ENCODE data around the gene PIGU.

Gene PIGU

DNA sequence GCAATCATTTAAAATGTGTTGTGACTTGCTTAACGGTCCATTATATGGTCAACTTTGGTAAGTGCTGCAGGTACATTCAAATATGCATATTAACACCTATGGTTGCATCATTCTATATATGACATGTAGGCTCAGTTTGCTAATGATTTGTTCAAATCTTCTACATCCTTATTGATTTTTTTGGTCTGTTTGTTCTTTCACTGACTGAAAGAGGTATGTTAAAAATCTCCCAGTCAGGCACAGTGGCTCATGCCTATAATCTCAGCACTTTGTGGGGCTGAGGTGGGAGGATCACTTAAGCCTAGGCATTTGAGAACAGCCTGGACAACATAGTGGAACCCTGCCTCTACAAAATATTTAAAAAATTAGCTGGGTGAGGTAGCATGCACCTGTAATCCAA is 29.2 kb downstream of the PIGU start:
- Histone ChIP-seq H3K9me3 (ENCODE audit: low read length) (no peaks in the 10 kb centered on the region), H3K27ac (ENCODE audit: low read depth, low read length) (no peak overlapping the region), H3K36me3 (ENCODE audit: insufficient read depth, low read length) (no peaks in the 10 kb centered on the region), H3K4me3 (ENCODE audit: low read depth in 1 of 2, low read length in 2 of 2) (no peak overlapping the region), H3K27me3 (ENCODE audit: control insufficient read depth in 1 of 2, insufficient read depth in 2 of 2, low read length in 2 of 2) (no peaks in the 10 kb centered on the region), H3K9ac (ENCODE audit: low read length) (no peak overlapping the region), H3K4me1 (ENCODE audit: insufficient read depth, low read length) (no peaks in the 10 kb centered on the region)

DNA sequence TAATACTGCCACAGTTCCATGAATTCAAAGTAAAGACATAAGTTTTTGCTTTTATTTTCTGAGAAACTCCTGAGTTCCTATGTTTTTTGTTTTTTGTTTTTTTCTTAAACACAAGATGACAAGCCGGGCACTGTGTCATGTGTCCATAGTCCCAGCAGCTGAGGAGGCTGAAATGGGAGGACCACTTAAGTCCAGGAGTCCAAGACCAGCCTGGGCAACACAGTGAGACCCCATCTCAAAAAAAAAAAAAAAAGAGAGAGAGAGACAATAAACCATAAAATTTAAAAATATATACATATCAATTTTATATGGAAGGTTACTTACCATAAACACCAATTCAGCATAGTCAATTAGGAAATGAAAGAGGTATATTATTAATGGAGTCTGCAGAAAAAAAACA is 31.9 kb downstream of the PIGU start:
- Histone ChIP-seq H3K9me3 (ENCODE audit: low read length) (no peaks in the 10 kb centered on the region), H3K4me3 (ENCODE audit: low read depth in 1 of 2, low read length in 2 of 2) (no peak overlapping the region), H3K27me3 (ENCODE audit: control insufficient read depth in 1 of 2, insufficient read depth in 2 of 2, low read length in 2 of 2) (no peaks in the 10 kb centered on the region), H3K36me3 (ENCODE audit: insufficient read depth, low read length) (no peaks in the 10 kb centered on the region), H3K4me1 (ENCODE audit: insufficient read depth, low read length) (no peaks in the 10 kb centered on the region), H3K27ac (ENCODE audit: low read depth, low read length) (no peak overlapping the region), H3K9ac (ENCODE audit: low read length) (no peak overlapping the region)

DNA sequence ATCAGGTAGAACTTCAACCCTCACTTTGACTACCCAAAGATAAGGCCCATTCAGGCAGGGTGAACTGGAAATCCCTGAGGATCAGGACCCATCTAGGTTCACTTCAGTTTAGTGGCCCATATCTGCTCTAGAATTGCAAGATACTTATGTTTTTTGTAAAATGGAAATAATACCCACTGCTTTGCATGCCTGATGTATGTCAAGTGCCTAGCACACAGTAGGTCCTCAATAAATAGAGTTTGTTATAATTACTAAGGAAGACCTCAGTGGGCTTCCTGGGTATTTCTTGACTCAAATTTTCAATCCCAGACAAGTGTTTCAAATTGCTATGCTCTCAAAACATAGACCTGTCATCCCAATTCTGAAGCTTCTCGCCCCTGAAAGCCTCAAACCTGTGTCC is 32.5 kb downstream of the PIGU start:
- Histone ChIP-seq H3K9ac (ENCODE audit: low read length) (no peak overlapping the region), H3K27ac (ENCODE audit: low read depth, low read length) (no peak overlapping the region), H3K36me3 (ENCODE audit: insufficient read depth, low read length) (no peaks in the 10 kb centered on the region), H3K9me3 (ENCODE audit: low read length) (no peaks in the 10 kb centered on the region), H3K4me3 (ENCODE audit: low read depth in 1 of 2, low read length in 2 of 2) (no peak overlapping the region), H3K27me3 (ENCODE audit: control insufficient read depth in 1 of 2, insufficient read depth in 2 of 2, low read length in 2 of 2) (no peaks in the 10 kb centered on the region), H3K4me1 (ENCODE audit: insufficient read depth, low read length) (no peaks in the 10 kb centered on the region)

DNA sequence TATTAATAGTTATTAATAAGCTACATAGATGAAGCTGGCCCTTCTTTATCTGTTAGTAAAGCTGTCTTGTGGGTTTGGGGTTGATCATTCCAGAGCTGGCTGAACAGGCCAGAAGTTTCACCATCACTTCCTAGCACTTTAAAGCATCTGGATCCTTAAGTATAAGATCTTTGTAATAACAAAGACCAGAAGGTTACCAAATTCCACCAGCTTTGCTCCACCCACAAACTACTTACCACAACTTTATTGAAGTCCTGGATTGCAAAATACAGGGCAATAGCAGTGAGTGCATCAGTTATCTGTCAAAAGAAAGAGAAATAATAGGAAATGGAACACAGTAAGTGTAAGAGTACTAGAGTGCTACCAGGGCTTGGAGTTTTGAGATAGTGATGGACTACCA is 33.0 kb downstream of the PIGU start:
- Histone ChIP-seq H3K9ac (ENCODE audit: low read length) (no peak overlapping the region), H3K27me3 (ENCODE audit: control insufficient read depth in 1 of 2, insufficient read depth in 2 of 2, low read length in 2 of 2) (no peaks in the 10 kb centered on the region), H3K9me3 (ENCODE audit: low read length) (no peaks in the 10 kb centered on the region), H3K4me3 (ENCODE audit: low read depth in 1 of 2, low read length in 2 of 2) (no peak overlapping the region), H3K36me3 (ENCODE audit: insufficient read depth, low read length) (no peaks in the 10 kb centered on the region), H3K4me1 (ENCODE audit: insufficient read depth, low read length) (no peaks in the 10 kb centered on the region), H3K27ac (ENCODE audit: low read depth, low read length) (no peak overlapping the region)

DNA sequence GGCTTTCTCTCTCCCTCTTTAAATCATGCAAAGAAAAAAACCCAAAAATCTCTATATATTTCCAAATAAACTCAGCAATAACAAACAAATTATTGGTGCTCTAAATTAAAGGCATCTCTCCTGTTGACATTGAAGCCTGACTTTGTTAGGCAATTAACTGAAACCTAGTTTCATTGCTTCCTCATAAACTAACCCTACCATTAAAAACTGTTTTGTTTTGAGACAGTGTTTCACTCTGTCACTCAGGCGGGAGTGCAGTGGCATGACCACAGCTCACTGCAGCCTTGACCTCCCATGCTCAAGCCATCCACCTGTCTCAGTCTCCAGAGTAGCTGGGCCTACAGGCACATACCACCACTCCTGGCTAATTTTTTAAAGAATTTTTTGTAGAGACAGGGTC is 34.9 kb downstream of the PIGU start:
- Histone ChIP-seq H3K4me1 (ENCODE audit: insufficient read depth, low read length) (no peaks in the 10 kb centered on the region), H3K36me3 (ENCODE audit: insufficient read depth, low read length) (peaks cover 7% of the 10 kb centered on the region), H3K9me3 (ENCODE audit: low read length) (no peaks in the 10 kb centered on the region), H3K27me3 (ENCODE audit: control insufficient read depth in 1 of 2, insufficient read depth in 2 of 2, low read length in 2 of 2) (no peaks in the 10 kb centered on the region), H3K4me3 (ENCODE audit: low read depth in 1 of 2, low read length in 2 of 2) (no peak overlapping the region), H3K9ac (ENCODE audit: low read length) (no peak overlapping the region), H3K27ac (ENCODE audit: low read depth, low read length) (no peak overlapping the region)

DNA sequence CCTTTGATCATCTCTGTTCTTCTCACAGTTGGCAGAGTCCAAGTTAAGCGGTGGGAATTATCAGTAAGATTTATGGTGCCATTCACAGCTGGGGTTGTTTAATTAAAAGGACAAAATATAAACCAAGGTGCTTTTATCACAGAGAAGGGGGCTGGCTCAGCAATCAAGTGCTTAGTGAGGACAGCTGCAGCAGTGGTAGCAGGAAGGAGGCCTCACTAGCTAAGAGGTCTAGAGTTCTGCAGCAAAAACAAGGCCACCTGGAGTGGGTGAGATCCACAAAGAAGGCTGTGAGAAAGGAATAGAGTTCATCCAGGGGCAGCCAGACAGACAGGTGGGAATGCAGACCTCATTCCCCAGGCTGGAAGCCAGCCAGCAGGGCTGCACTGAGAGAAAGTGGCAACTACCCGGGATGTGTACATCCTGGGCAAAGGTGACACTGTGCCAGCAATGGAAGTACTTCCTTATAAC is 37.1 kb downstream of the PIGU start:
- H3K27me3 ChIP-seq (ENCODE audit: control insufficient read depth in 1 of 2, insufficient read depth in 2 of 2, low read length in 2 of 2): no peaks in the 10 kb centered on the region
- H3K4me3 ChIP-seq (ENCODE audit: low read depth in 1 of 2, low read length in 2 of 2): no peak overlapping the region
- no peak overlapping the region for H3K9ac ChIP-seq (ENCODE audit: low read length)
- peaks cover 7% of the 10 kb centered on the region for H3K36me3 ChIP-seq (ENCODE audit: insufficient read depth, low read length)
- no peaks in the 10 kb centered on the region for H3K9me3 ChIP-seq (ENCODE audit: low read length)
- no peaks in the 10 kb centered on the region for H3K4me1 ChIP-seq (ENCODE audit: insufficient read depth, low read length)
- no peak overlapping the region for H3K27ac ChIP-seq (ENCODE audit: low read depth, low read length)

DNA sequence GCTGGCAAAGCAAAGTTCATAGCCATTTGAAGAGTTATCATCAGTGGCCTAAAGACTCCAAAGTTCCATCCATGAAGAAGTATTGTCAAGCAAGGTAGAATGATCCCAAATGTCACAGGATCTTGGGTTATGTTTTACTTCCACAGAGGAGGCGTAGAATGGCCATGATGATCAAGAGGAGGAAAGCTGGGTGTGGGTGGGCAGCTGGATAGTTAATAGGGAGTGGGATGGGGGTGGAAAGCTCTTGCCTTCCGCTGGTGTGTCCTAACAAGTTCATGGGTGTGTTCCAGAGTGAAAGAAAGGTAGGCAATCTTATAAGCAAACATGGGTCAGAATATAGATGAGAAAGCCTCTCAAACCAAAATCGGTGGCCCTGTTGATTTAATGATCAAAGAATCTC is 38.4 kb downstream of the PIGU start:
- H3K4me1 ChIP-seq (ENCODE audit: insufficient read depth, low read length): no peaks in the 10 kb centered on the region
- H3K4me3 ChIP-seq (ENCODE audit: low read depth in 1 of 2, low read length in 2 of 2): no peak overlapping the region
- H3K27me3 ChIP-seq (ENCODE audit: control insufficient read depth in 1 of 2, insufficient read depth in 2 of 2, low read length in 2 of 2): no peaks in the 10 kb centered on the region
- H3K36me3 ChIP-seq (ENCODE audit: insufficient read depth, low read length): peaks cover 7% of the 10 kb centered on the region
- no peak overlapping the region for H3K27ac ChIP-seq (ENCODE audit: low read depth, low read length)
- H3K9ac ChIP-seq (ENCODE audit: low read length): no peak overlapping the region
- H3K9me3 ChIP-seq (ENCODE audit: low read length): no peaks in the 10 kb centered on the region

DNA sequence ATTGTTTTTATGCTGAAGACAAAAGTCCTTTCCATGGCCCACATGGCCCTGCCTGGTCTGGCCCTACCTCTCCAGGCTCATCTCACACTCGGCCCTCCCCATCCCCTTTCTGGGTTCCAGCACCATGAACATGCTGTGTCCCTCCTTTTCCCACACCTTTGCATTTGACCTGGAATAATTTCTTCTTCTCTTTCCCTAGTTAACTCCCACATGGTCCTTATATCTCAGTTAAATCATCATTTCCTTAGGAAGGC is 38.9 kb downstream of the PIGU start:
- H3K27ac ChIP-seq (ENCODE audit: low read depth, low read length): no peak overlapping the region
- H3K4me1 ChIP-seq (ENCODE audit: insufficient read depth, low read length): no peaks in the 10 kb centered on the region
- peaks cover 7% of the 10 kb centered on the region for H3K36me3 ChIP-seq (ENCODE audit: insufficient read depth, low read length)
- no peaks in the 10 kb centered on the region for H3K9me3 ChIP-seq (ENCODE audit: low read length)
- no peaks in the 10 kb centered on the region for H3K27me3 ChIP-seq (ENCODE audit: control insufficient read depth in 1 of 2, insufficient read depth in 2 of 2, low read length in 2 of 2)
- H3K9ac ChIP-seq (ENCODE audit: low read length): no peak overlapping the region
- no peak overlapping the region for H3K4me3 ChIP-seq (ENCODE audit: low read depth in 1 of 2, low read length in 2 of 2)

DNA sequence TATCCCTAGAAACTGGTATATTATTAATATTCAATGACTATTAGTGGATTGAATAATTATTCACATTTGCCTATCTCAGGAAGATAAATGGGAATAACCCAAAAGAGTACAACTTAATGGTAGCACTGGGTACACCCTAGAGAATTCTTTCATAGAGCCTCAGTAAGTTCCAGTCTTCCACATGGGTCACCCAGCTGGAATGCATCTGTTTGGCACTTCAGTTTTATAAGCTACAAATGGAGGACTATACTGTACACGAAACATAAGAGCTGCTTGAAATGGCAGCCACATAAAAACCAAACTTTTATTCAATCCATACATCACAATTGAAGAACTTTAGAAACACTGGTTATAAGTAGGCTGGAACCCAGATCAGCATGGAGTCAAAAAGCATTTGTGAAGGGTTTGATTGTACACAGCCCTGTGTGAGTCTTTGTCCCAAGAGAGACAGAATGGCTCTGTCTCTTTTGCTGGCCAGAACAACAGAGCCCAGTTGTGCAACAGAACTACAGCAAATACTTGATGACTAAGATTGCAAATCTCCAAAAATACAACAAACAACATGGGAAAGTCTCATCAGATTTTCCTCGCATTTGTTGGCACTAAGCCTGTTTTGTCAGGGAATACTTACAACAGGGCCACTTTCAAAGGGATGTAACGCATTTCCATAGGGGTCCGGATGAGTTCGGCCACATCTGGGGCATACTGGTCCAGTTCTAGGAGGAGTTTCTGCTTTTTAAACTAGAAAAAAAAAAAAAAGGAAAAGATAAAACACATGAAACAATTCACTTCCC is 39.5 kb downstream of the PIGU start:
- Histone ChIP-seq H3K4me3 (ENCODE audit: low read depth in 1 of 2, low read length in 2 of 2) (no peak overlapping the region), H3K9ac (ENCODE audit: low read length) (no peak overlapping the region), H3K27ac (ENCODE audit: low read depth, low read length) (peak overlapping the region; percentile 19), H3K4me1 (ENCODE audit: insufficient read depth, low read length) (no peaks in the 10 kb centered on the region), H3K27me3 (ENCODE audit: control insufficient read depth in 1 of 2, insufficient read depth in 2 of 2, low read length in 2 of 2) (no peaks in the 10 kb centered on the region), H3K36me3 (ENCODE audit: insufficient read depth, low read length) (peaks cover 7% of the 10 kb centered on the region), H3K9me3 (ENCODE audit: low read length) (no peaks in the 10 kb centered on the region)

DNA sequence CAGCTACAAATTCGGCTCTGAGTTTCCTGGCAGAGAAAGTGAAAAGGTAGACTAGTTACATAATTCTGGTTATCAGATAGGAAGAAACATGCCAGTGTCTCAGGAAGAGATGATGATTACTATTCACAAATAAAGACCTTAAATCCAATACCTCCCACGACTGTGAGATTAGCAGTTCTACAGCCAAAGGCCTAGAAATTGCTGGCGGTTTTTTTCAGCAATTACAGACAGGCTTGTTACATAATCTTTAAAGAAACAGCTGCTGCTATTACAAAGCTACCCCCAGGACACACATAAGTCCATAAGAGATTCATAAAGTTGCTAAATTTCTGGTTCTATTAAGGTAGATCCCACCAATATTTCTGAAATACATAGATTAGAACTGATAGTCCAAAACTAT is 40.2 kb downstream of the PIGU start:
- Histone ChIP-seq H3K9ac (ENCODE audit: low read length) (no peak overlapping the region), H3K4me1 (ENCODE audit: insufficient read depth, low read length) (no peaks in the 10 kb centered on the region)

DNA sequence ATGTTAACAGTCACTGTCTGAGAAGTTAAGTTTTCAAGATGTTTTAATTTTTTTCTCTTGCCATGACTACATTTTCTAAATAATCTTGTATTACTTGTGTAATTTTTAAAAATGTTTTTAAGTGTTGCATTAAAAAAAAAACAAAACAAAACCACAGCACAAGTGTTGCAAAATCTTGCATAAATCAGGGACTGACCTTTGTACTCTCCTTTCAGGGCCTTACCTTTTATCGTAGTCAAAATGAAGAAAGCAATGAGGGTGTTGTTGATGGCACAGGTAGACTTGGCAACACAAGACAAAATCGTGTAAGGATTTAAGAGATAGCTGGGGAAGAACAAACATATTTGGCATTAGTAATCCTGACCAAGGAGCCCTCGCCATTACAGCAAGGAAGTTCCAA is 42.5 kb downstream of the PIGU start:
- H3K9ac ChIP-seq (ENCODE audit: low read length): no peak overlapping the region
- no peaks in the 10 kb centered on the region for H3K9me3 ChIP-seq (ENCODE audit: low read length)
- H3K27me3 ChIP-seq (ENCODE audit: control insufficient read depth in 1 of 2, insufficient read depth in 2 of 2, low read length in 2 of 2): no peaks in the 10 kb centered on the region
- H3K36me3 ChIP-seq (ENCODE audit: insufficient read depth, low read length): peaks cover 7% of the 10 kb centered on the region
- H3K4me1 ChIP-seq (ENCODE audit: insufficient read depth, low read length): no peaks in the 10 kb centered on the region
- H3K4me3 ChIP-seq (ENCODE audit: low read depth in 1 of 2, low read length in 2 of 2): no peak overlapping the region
- no peak overlapping the region for H3K27ac ChIP-seq (ENCODE audit: low read depth, low read length)

More for the DNA sequence above, 40.2 kb downstream of the PIGU start:
- H3K27ac ChIP-seq (ENCODE audit: low read depth, low read length): peak overlapping the region; percentile 19
- no peaks in the 10 kb centered on the region for H3K9me3 ChIP-seq (ENCODE audit: low read length)
- peaks cover 7% of the 10 kb centered on the region for H3K36me3 ChIP-seq (ENCODE audit: insufficient read depth, low read length)
- no peaks in the 10 kb centered on the region for H3K27me3 ChIP-seq (ENCODE audit: control insufficient read depth in 1 of 2, insufficient read depth in 2 of 2, low read length in 2 of 2)
- H3K4me3 ChIP-seq (ENCODE audit: low read depth in 1 of 2, low read length in 2 of 2): no peak overlapping the region

DNA sequence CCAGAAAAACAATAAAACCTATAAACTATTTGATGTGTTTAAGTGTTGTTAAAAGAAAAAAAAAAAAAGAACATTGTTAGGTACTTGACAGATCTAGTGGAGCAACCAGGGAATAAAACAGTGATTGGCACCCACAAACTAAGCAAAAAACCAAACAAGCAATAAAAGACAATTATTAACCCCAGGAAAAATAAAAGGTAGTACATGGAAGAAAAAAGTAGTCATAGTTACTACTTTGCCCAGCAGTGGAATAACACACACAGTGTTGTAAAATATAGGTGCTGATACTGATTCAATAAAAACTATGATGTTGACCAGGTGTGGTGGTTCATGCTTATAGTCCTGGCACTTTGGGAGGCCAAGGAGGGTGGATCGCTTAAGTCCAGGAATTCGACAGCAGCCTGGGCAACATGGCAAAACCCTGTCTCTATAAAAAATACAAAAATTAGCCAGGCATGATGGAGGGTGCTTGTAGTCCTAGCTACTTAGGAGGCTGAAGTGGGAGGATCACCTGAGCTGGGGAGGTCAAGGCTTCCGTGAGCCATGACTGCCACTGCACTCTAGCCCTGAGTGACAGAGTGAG is 43.9 kb downstream of the PIGU start:
- Histone ChIP-seq H3K4me3 (ENCODE audit: low read depth in 1 of 2, low read length in 2 of 2) (no peak overlapping the region), H3K9ac (ENCODE audit: low read length) (no peak overlapping the region), H3K27me3 (ENCODE audit: control insufficient read depth in 1 of 2, insufficient read depth in 2 of 2, low read length in 2 of 2) (no peaks in the 10 kb centered on the region), H3K27ac (ENCODE audit: low read depth, low read length) (no peak overlapping the region), H3K9me3 (ENCODE audit: low read length) (no peaks in the 10 kb centered on the region), H3K4me1 (ENCODE audit: insufficient read depth, low read length) (peaks cover 1% of the 10 kb centered on the region), H3K36me3 (ENCODE audit: insufficient read depth, low read length) (peaks cover 7% of the 10 kb centered on the region)

Data from muscle layer of colon (tissue), 2 donors.